ENCODE results near the gene STYXL2. TPM values are rescaled to one million over a fixed set of nuclear protein-coding genes. Genes with fewer than 3 reads are reported as not detected.

The STYXL2 gene
- total and polyA plus RNA-seq, 9 of the 15 experiments (the other 6 are each of a cell fraction or from before 2014, with no cell fraction given), result not detected

DNA sequence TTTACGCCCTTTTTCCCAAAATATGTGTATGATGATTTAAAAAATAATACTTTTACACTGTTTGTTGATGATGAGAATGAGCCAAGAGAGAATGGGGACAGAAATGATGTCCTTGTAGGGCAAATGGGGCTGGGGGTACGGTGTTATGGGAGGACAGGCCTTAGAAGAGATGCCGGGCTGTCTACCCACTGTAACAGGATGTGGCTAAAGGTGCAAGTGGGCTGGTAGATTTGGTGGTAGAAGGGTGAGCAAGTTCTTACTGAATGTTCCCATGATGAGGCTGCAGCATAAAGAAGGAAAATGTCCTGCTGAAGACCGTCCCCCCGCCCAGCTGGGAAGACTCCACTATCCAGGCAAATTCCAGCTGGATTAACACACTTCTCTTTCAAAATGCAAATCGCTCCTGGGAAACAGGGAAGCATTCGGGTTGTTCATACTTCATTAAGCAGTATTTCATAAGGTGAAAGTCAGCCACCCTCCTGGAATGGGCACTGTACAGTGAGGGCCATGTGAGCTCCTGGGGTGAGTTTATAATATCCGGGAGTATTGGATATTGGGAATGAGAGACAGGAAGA lies 17.7 kb upstream of the STYXL2 start:
- no peak overlapping the region for H2AFZ ChIP-seq (ENCODE audit: low read depth, low read length)
- H3K4me3 ChIP-seq, result no peak overlapping the region
- no peaks in the 10 kb centered on the region for H3K79me2 ChIP-seq (ENCODE audit: control insufficient read depth, insufficient read depth, low read length)
- H3K9ac ChIP-seq (ENCODE audit: insufficient read depth in 1 of 2, low read depth in 2 of 2, low read length in 2 of 2), result no peak overlapping the region
- TF ChIP-seq POU5F1 (IDR thresholded peaks at IDR 0.05; ENCODE audit: borderline replicate concordance, low read depth, low read length, partially characterized antibody) (no peak), ARNT (IDR thresholded peaks at IDR 0.05) (no peak), HOMEZ (CRISPR knock-in tag; IDR thresholded peaks at IDR 0.05) (no peak), MYBL2 (IDR thresholded peaks at IDR 0.05; ENCODE audit: low read depth) (no peak), MYBL2 (CRISPR knock-in tag; IDR thresholded peaks at IDR 0.05; ENCODE audit: borderline replicate concordance) (no peak), ZNF347 (CRISPR knock-in tag; IDR thresholded peaks at IDR 0.05; ENCODE audit: low read depth) (no peak), FOXA1 (IDR thresholded peaks at IDR 0.05; ENCODE audit: borderline replicate concordance) (no peak), ZC3H4 (CRISPR knock-in tag; IDR thresholded peaks at IDR 0.05; ENCODE audit: borderline replicate concordance) (no peak), EHMT2 (IDR thresholded peaks at IDR 0.05) (no peak), MEF2D (tag; conservative IDR thresholded peaks at IDR 0.05; ENCODE audit: low read depth) (no peak)
- H3K27me3 ChIP-seq (ENCODE audit: control insufficient read depth in 2 of 2, insufficient read depth in 2 of 2, low read length in 2 of 2), result peaks cover 41 to 60% of the 10 kb centered on the region in 2 experiments
- no peaks in the 10 kb centered on the region for H3K36me3 ChIP-seq (ENCODE audit: control insufficient read depth, insufficient read depth, low read length)
- FAIRE-seq (no peak), DNase-seq (ENCODE audit: extremely low read depth in 1 of 4, low spot score in 3 of 4) (no peak), ATAC-seq (no peak)
- WGBS (ENCODE audit: insufficient coverage, low coverage, missing lambda C conversion rate), result 3% methylated on average over 8 of the region's 8 CpGs
- H3K4me2 ChIP-seq (ENCODE audit: insufficient read depth, low read length), result no peak overlapping the region
- no TSS peak for BruUV-seq (replicated peaks)
- POLR2A ChIA-PET, result no interaction called here
- in situ Hi-C loops (cut with MboI), result no loop called here
- no peaks in the 10 kb centered on the region; the same call in 1 of the 2 replicates for H4K20me1 ChIP-seq (replicated peaks; ENCODE audit: control insufficient read depth, insufficient read depth, low read length)
- H3K4me1 ChIP-seq (replicated peaks in 1 of 2; ENCODE audit: control insufficient read depth in 2 of 2, insufficient read depth in 2 of 2, low read length in 2 of 2), result no peaks in the 10 kb centered on the region
- CTCF ChIA-PET (ENCODE audit: low intra/inter-chr PET ratio), result no interaction called here
- H3K27ac ChIP-seq (ENCODE audit: extremely low read depth, low read depth, low read length), result no peak overlapping the region
- no peaks in the 10 kb centered on the region for H3K9me3 ChIP-seq (replicated peaks; ENCODE audit: control insufficient read depth, insufficient read depth, low read depth, low read length)
- intact Hi-C loops (cut with micrococcal nuclease), result no loop called here
- H3K9me1 ChIP-seq (ENCODE audit: control insufficient read depth, insufficient read depth, low read length), result no peaks in the 10 kb centered on the region
